Mesenchymal stem cell (in vitro differentiated cells and primary cell): ENCODE measurements around the gene TMEM205.

Source experiments
- DNase-seq: peaks from one replicate; pipeline ENCODE4 v3.0.0-alpha.2; 2013
- H2AFZ ChIP-seq: one replicate; pipeline ENCODE4 v1.6.1; 2013; ENCODE audit warnings: low read depth, mild to moderate bottlenecking, control low read depth, inconsistent platforms, low read length, moderate library complexity
- H2AK5ac ChIP-seq: 2 replicates; pipeline ENCODE4 v1.6.1; 2013; ENCODE audit warnings: low read length, moderate library complexity, mild to moderate bottlenecking, inconsistent platforms; ENCODE audit not compliant: severe bottlenecking
- H2BK120ac ChIP-seq: one replicate; pipeline ENCODE4 v1.6.1; 2013; ENCODE audit warnings: low read depth, mild to moderate bottlenecking, inconsistent platforms, low read length, moderate library complexity
- H2BK12ac ChIP-seq, 2 experiments: one replicate each; pipeline ENCODE4 v1.6.1; 2013; ENCODE audit warnings: inconsistent platforms in 2 of 2, low read length in 2 of 2, mild to moderate bottlenecking in 2 of 2, moderate library complexity in 2 of 2, control low read depth in 1 of 2
- H2BK15ac ChIP-seq: one replicate; pipeline ENCODE4 v1.6.1; 2013; ENCODE audit warnings: mild to moderate bottlenecking, low read depth, inconsistent platforms; ENCODE audit not compliant: poor library complexity, severe bottlenecking
- H2BK5ac ChIP-seq: 2 replicates; pipeline ENCODE4 v1.6.1; 2013; ENCODE audit warnings: low read depth, mild to moderate bottlenecking, low read length, control low read depth, inconsistent platforms; ENCODE audit not compliant: poor library complexity, severe bottlenecking
- H3K14ac ChIP-seq, 2 experiments: one replicate each; pipeline ENCODE4 v1.6.1; 2013; ENCODE audit warnings: inconsistent platforms in 2 of 2, low read length in 2 of 2, control low read depth in 1 of 2, mild to moderate bottlenecking in 1 of 2, moderate library complexity in 1 of 2
- H3K18ac ChIP-seq, 2 experiments: one replicate each; pipeline ENCODE4 v1.6.1; 2013; ENCODE audit warnings: inconsistent platforms in 2 of 2, low read length in 2 of 2, control low read depth in 1 of 2, low read depth in 1 of 2, mild to moderate bottlenecking in 1 of 2
- H3K23ac ChIP-seq, 2 experiments: one replicate each; pipeline ENCODE4 v1.6.1; 2013; ENCODE audit warnings: inconsistent platforms in 2 of 2, low read length in 2 of 2, mild to moderate bottlenecking in 2 of 2, moderate library complexity in 2 of 2, control low read depth in 1 of 2
- H3K27ac ChIP-seq: 2 replicates; pipeline ENCODE4 v1.5.1; 2013; ENCODE audit warnings: mild to moderate bottlenecking, moderate library complexity, low read length, control low read depth, inconsistent platforms; ENCODE audit not compliant: poor library complexity, severe bottlenecking
- H3K27me3 ChIP-seq, 2 experiments: 2 replicates each; pipeline versions ENCODE4 v1.6.1 to v1.7.0; 2013; ENCODE audit warnings: low read length in 2 of 2, mild to moderate bottlenecking in 2 of 2, moderate library complexity in 2 of 2, control low read depth in 1 of 2, inconsistent platforms in 1 of 2; ENCODE audit not compliant: control insufficient read depth in 1 of 2, insufficient read depth in 1 of 2
- H3K36me3 ChIP-seq, 2 experiments: 2 replicates each; pipeline versions ENCODE4 v1.6.1 to v1.7.0; 2013; ENCODE audit warnings: low read length in 2 of 2, control low read depth in 1 of 2, inconsistent platforms in 1 of 2, low read depth in 1 of 2, mild to moderate bottlenecking in 1 of 2; ENCODE audit not compliant: insufficient read depth in 2 of 2, control insufficient read depth in 1 of 2
- H3K4ac ChIP-seq, 2 experiments: one replicate each; pipeline ENCODE4 v1.6.1; 2013; ENCODE audit warnings: inconsistent platforms in 2 of 2, low read length in 2 of 2, mild to moderate bottlenecking in 2 of 2, moderate library complexity in 2 of 2, control low read depth in 1 of 2, low read depth in 1 of 2
- H3K4me1 ChIP-seq: 2 replicates; pipeline ENCODE4 v1.6.1; 2013; ENCODE audit warnings: low read depth, low read length, control low read depth; ENCODE audit not compliant: control insufficient read depth, insufficient read depth
- H3K4me2 ChIP-seq: 2 replicates; pipeline ENCODE4 v1.6.1; 2013; ENCODE audit warnings: low read length, mild to moderate bottlenecking, inconsistent platforms; ENCODE audit not compliant: poor library complexity, severe bottlenecking
- H3K4me3 ChIP-seq, 2 experiments: 2 replicates each; pipeline versions ENCODE4 v1.5.1 to v1.7.0; 2013; ENCODE audit warnings: low read length in 2 of 2, mild to moderate bottlenecking in 2 of 2, control low read depth in 1 of 2, low read depth in 1 of 2; ENCODE audit not compliant: insufficient read depth in 1 of 2
- H3K79me1 ChIP-seq: replicated peaks from 2 replicates; pipeline ENCODE4 v1.6.1; 2013; ENCODE audit warnings: mild to moderate bottlenecking, control low read depth, low read length, inconsistent platforms; ENCODE audit not compliant: poor library complexity, severe bottlenecking
- H3K9ac ChIP-seq: 2 replicates; pipeline ENCODE4 v1.7.0; 2013; ENCODE audit warnings: mild to moderate bottlenecking, low read length, moderate library complexity
- H3K9me3 ChIP-seq: 2 replicates; pipeline ENCODE4 v1.7.0; 2013; ENCODE audit warnings: mild to moderate bottlenecking, low read length; ENCODE audit not compliant: control insufficient read depth
- H4K8ac ChIP-seq: one replicate; pipeline ENCODE4 v1.6.1; 2013; ENCODE audit warnings: inconsistent platforms, mild to moderate bottlenecking, low read length, moderate library complexity
- H4K91ac ChIP-seq: one replicate; pipeline ENCODE4 v1.6.1; 2013; ENCODE audit warnings: mild to moderate bottlenecking, low read length, inconsistent platforms
- WGBS: methylation state at CpG from one replicate; pipeline ENCODE4 v1.1.7; 2013; ENCODE audit warnings: mixed read lengths; 5-methylcytosine and 5-hydroxymethylcytosine counted together

Gene TMEM205

GRCh38 chr19:11325544-11325943 lies 20.5 kb downstream of the TMEM205 start:
- H3K27me3 ChIP-seq = no peaks in the 10 kb centered on the region
- no peak overlapping the region for H3K4me3 ChIP-seq
- H3K36me3 ChIP-seq = peaks cover 0 to 13% of the 10 kb centered on the region in 2 experiments
- peaks cover 16% of the 10 kb centered on the region for H3K4me1 ChIP-seq
- no peak overlapping the region for H3K23ac ChIP-seq
- H3K9ac ChIP-seq = no peak overlapping the region
- H2BK5ac ChIP-seq = no peak overlapping the region
- peak overlapping the region in 1 of 2 experiments; percentile 26 for H2BK12ac ChIP-seq
- DNase-seq = no peak
- H2AK5ac ChIP-seq = no peak overlapping the region
- H3K14ac ChIP-seq = no peak overlapping the region
- no peak overlapping the region for H4K8ac ChIP-seq
- no peaks in the 10 kb centered on the region for H3K9me3 ChIP-seq
- WGBS = 96% methylated on average over 7 of the region's 7 CpGs
- H3K18ac ChIP-seq = no peak overlapping the region
- H3K4me2 ChIP-seq = no peak overlapping the region
- H3K4ac ChIP-seq = peak overlapping the region; percentile 40 to 54
- no peak overlapping the region for H2AFZ ChIP-seq
- H4K91ac ChIP-seq = no peak overlapping the region
- no peaks in the 10 kb centered on the region for H3K79me1 ChIP-seq
- H2BK120ac ChIP-seq = no peak overlapping the region
- H2BK15ac ChIP-seq = no peak overlapping the region
- no peak overlapping the region for H3K27ac ChIP-seq

- Histone ChIP-seq H3K9ac (no peak overlapping the region), H2AFZ (no peak overlapping the region), H3K4ac (peak overlapping the region; percentile 32 to 66), H3K4me2 (no peak overlapping the region), H2AK5ac (no peak overlapping the region), H3K23ac (no peak overlapping the region), H2BK5ac (no peak overlapping the region), H3K27me3 (no peaks in the 10 kb centered on the region), H2BK12ac (peak overlapping the region; percentile 98 to 99), H2BK120ac (peak overlapping the region; percentile 89), H3K36me3 (peaks cover 0 to 8% of the 10 kb centered on the region in 2 experiments), H3K79me1 (no peaks in the 10 kb centered on the region), H4K8ac (peak overlapping the region; percentile 88), H3K4me1 (peaks cover 16% of the 10 kb centered on the region), H3K4me3 (no peak overlapping the region), H3K18ac (peak overlapping the region; percentile 74 to 86), H3K27ac (peak overlapping the region; percentile 13), H3K14ac (peak overlapping the region in 1 of 2 experiments; percentile 15), H4K91ac (peak overlapping the region; percentile 98), H3K9me3 (no peaks in the 10 kb centered on the region), H2BK15ac (peak overlapping the region; percentile 87)
- WGBS = 95% methylated on average over 17 of the region's 17 CpGs
- DNase-seq = no peak
Observed at GRCh38 chr19:11324748-11325389, 21.2 kb downstream of the TMEM205 start.

- Histone ChIP-seq H4K91ac (peak overlapping the region; percentile 90), H3K4ac (peak overlapping the region; percentile 65 to 66), H3K27ac (peak overlapping the region; percentile 54), H3K18ac (peak overlapping the region; percentile 81 to 86), H3K14ac (no peak overlapping the region), H2BK5ac (no peak overlapping the region), H2BK12ac (peak overlapping the region; percentile 94 to 99), H3K4me2 (peak overlapping the region; percentile 42), H4K8ac (peak overlapping the region; percentile 88), H3K9ac (peak overlapping the region; percentile 53), H2AK5ac (no peak overlapping the region), H3K36me3 (peaks cover 0 to 7% of the 10 kb centered on the region in 2 experiments), H2BK120ac (peak overlapping the region; percentile 69), H2BK15ac (no peak overlapping the region), H3K4me1 (peaks cover 16% of the 10 kb centered on the region), H3K9me3 (no peaks in the 10 kb centered on the region), H3K79me1 (no peaks in the 10 kb centered on the region), H3K23ac (no peak overlapping the region), H3K27me3 (no peaks in the 10 kb centered on the region), H3K4me3 (peak overlapping the region in 1 of 2 experiments; percentile 43), H2AFZ (no peak overlapping the region)
- 10% methylated on average over 9 of the region's 10 CpGs for WGBS
- DNase-seq = peak; percentile 97
Observed at GRCh38 chr19:11324079-11324661, 21.9 kb downstream of the TMEM205 start.

- no peak overlapping the region for H3K4me2 ChIP-seq
- peak overlapping the region; percentile 90 for H4K91ac ChIP-seq
- 89% methylated on average over 1 of the region's 5 CpGs for WGBS
- no peak overlapping the region for H2AFZ ChIP-seq
- peak overlapping the region; percentile 37 to 81 for H3K18ac ChIP-seq
- no peak overlapping the region for H3K23ac ChIP-seq
- no peaks in the 10 kb centered on the region for H3K27me3 ChIP-seq
- peaks cover 16% of the 10 kb centered on the region for H3K4me1 ChIP-seq
- no peaks in the 10 kb centered on the region for H3K79me1 ChIP-seq
- H3K9me3 ChIP-seq = no peaks in the 10 kb centered on the region
- peak overlapping the region; percentile 40 to 94 for H2BK12ac ChIP-seq
- peak; percentile 45 for DNase-seq
- H2BK5ac ChIP-seq = no peak overlapping the region
- H2AK5ac ChIP-seq = peak overlapping the region; percentile 1
- no peak overlapping the region for H3K14ac ChIP-seq
- peak overlapping the region; percentile 53 for H3K9ac ChIP-seq
- peak overlapping the region; percentile 69 for H2BK120ac ChIP-seq
- H4K8ac ChIP-seq = peak overlapping the region; percentile 33
- peak overlapping the region in 1 of 2 experiments; percentile 43 for H3K4me3 ChIP-seq
- peak overlapping the region; percentile 19 to 65 for H3K4ac ChIP-seq
- H3K36me3 ChIP-seq = peaks cover 0 to 7% of the 10 kb centered on the region in 2 experiments
- no peak overlapping the region for H2BK15ac ChIP-seq
- peak overlapping the region; percentile 54 for H3K27ac ChIP-seq
Observed at GRCh38 chr19:11323601-11324078, 22.4 kb downstream of the TMEM205 start.
